Fibroblast of lung (primary cell): ENCODE measurements around the gene ZNF43.

Experiments
- CTCF ChIP-seq, 2 donors: IDR thresholded peaks in 1 of 2; conservative IDR thresholded peaks in 1 of 2; 1 replicate in 1 of 2; 2 replicates in 1 of 2; pipeline ENCODE4 v1.5.1; 2011 to 2012; ENCODE audit warnings: low read length in 2 of 2, control low read depth in 1 of 2, inconsistent platforms in 1 of 2, low read depth in 1 of 2, mild to moderate bottlenecking in 1 of 2
- EZH2 ChIP-seq: IDR thresholded peaks from 2 replicates; pipeline ENCODE4 v1.5.1; 2012; ENCODE audit warnings: low read length, control low read depth, mild to moderate bottlenecking; ENCODE audit errors: missing control alignments

GRCh38 chr19:21838646-21839045 lies 2.7 kb upstream of the ZNF43 start:
- TF ChIP-seq CTCF (conservative IDR thresholded peaks at IDR 0.05 in 1 of 2, IDR thresholded peaks at IDR 0.05 in 1 of 2; ENCODE audit: low read depth in 1 of 2, low read length in 2 of 2) (no peak), EZH2 (no peak)
